GM21360 (cell line): ENCODE results near the gene LRRN3.

Experiments used
- ATAC-seq: cut with Tn5 transposase; IDR thresholded peaks from one replicate; pipeline ENCODE4 v1.9.1; 2021; ENCODE audit warnings: mild to moderate bottlenecking, moderate library complexity; ENCODE audit not compliant: unreplicated experiment

The LRRN3 gene

GRCh38 chr7:111159426-111159825, 68.5 kb downstream of the LRRN3 start:
- ATAC-seq = no peak

- no peak for ATAC-seq
These were observed 69.4 kb downstream of the LRRN3 start for GRCh38 chr7:111160297-111160696.

GRCh38 chr7:111162692-111163091, 71.8 kb downstream of the LRRN3 start:
- ATAC-seq = no peak

- no peak for ATAC-seq
These were observed 73.5 kb downstream of the LRRN3 start for GRCh38 chr7:111164442-111164841.

- no peak for ATAC-seq
These were observed 77.3 kb downstream of the LRRN3 start for GRCh38 chr7:111168182-111168581.

- no peak for ATAC-seq
These were observed 81.8 kb downstream of the LRRN3 start for GRCh38 chr7:111172564-111173257.

- no peak for ATAC-seq
These were observed 82.6 kb downstream of the LRRN3 start for GRCh38 chr7:111173528-111173927.

DNA sequence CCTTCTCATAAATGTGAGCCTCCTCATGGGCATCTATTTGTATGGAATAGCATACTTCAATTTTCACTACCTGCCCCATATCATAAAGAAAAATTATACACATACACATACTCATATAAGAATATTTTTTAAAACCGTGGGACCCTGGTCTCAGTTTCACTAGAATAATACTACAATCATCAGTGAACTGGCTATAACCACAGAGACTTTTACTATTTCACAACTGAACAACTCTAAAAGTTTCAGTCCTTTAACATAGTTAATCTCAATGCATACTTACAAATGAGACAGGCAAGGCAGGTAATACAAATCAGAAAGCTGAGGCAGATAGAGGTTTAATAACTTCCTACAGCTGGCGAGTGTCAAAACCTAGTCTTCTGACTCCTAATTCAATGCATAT, 83.1 kb downstream of the LRRN3 start:
- ATAC-seq = no peak

- ATAC-seq = no peak
These were observed 83.6 kb downstream of the LRRN3 start for GRCh38 chr7:111174510-111174909.
